Vagina (tissue), 2 donors: ENCODE data around the gene MFSD6.

Source experiments
- POLR2AphosphoS5 ChIP-seq, 2 donors: sonication (generic); formaldehyde crosslinking; IDR thresholded peaks; one replicate each; pipeline ENCODE4 v1.9.0; 2017; ENCODE audit warnings: antibody characterized with exemption in 2 of 2, mild to moderate bottlenecking in 2 of 2, low read depth in 1 of 2; ENCODE audit not compliant: insufficient read depth in 1 of 2
- TF ChIP-seq, protein P1 (sequence below), 3 experiments: fragments of 450-650 bp in 2 of 3; fragments of 200-600 bp in 1 of 3; sonication (generic) in 1 of 3; IDR thresholded peaks; one replicate each; pipeline ENCODE4 v1.5.1; 2017 to 2019; ENCODE audit warnings: antibody characterized with exemption in 3 of 3, mild to moderate bottlenecking in 2 of 3, moderate library complexity in 2 of 3

GRCh38 chr2:190382851-190383250 lies 25.3 kb upstream of the MFSD6 start:
- TF ChIP-seq, protein P1, sequence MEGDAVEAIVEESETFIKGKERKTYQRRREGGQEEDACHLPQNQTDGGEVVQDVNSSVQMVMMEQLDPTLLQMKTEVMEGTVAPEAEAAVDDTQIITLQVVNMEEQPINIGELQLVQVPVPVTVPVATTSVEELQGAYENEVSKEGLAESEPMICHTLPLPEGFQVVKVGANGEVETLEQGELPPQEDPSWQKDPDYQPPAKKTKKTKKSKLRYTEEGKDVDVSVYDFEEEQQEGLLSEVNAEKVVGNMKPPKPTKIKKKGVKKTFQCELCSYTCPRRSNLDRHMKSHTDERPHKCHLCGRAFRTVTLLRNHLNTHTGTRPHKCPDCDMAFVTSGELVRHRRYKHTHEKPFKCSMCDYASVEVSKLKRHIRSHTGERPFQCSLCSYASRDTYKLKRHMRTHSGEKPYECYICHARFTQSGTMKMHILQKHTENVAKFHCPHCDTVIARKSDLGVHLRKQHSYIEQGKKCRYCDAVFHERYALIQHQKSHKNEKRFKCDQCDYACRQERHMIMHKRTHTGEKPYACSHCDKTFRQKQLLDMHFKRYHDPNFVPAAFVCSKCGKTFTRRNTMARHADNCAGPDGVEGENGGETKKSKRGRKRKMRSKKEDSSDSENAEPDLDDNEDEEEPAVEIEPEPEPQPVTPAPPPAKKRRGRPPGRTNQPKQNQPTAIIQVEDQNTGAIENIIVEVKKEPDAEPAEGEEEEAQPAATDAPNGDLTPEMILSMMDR (IDR thresholded peaks at IDR 0.05): peak; percentile 36 to 51 (median 50)
- TF ChIP-seq POLR2AphosphoS5 (IDR thresholded peaks at IDR 0.05; ENCODE audit: insufficient read depth in 1 of 2, low read depth in 1 of 2): no peak
